Epithelial cell of proximal tubule (primary cell): Measurements from ENCODE around the gene USP22. TPM values are rescaled to one million over a fixed set of nuclear protein-coding genes. Genes with fewer than 3 reads are reported as not detected.

Experiments
- DNase-seq: peaks from one replicate; pipeline ENCODE4 v3.0.0-alpha.2; 2011; ENCODE audit warnings: low read depth
- H3K4me3 ChIP-seq: 2 replicates; pipeline ENCODE4 v1.5.1; 2011; ENCODE audit warnings: low read depth, mild to moderate bottlenecking, low read length
- total RNA-seq: library from RNA; depleted of rRNA; stranded (reverse); fragments of >200 nt; gene quantifications from 2 replicates; pipeline ENCODE4 v1.2.3, GENCODE V29; 2015
- TF ChIP-seq, protein P1 (sequence below): conservative IDR thresholded peaks from 2 replicates; pipeline ENCODE4 v1.5.1; 2012; ENCODE audit warnings: low read depth, mild to moderate bottlenecking, low read length

USP22 gene
- total RNA-seq, 1 donor from 2014 or later: 158 TPM

DNA sequence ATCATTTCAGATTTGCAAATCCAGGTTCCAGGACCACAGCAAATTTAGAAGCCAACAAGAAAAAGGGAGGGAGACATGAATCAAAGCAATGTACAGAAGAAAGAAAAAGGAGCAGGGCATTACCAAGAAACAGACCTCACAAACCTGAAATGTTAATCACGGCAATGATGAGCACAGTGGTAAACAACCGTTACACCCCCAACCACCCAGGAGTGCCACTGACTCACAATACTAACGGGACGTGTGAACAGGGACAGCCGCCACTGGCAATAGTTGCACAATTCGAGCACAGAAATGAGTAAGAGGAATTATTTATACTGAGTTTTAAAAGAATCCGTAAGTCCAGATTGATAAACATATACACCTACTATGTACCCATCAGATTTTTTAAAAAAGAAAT is 13.8 kb downstream of the USP22 start:
- TF ChIP-seq, protein P1, sequence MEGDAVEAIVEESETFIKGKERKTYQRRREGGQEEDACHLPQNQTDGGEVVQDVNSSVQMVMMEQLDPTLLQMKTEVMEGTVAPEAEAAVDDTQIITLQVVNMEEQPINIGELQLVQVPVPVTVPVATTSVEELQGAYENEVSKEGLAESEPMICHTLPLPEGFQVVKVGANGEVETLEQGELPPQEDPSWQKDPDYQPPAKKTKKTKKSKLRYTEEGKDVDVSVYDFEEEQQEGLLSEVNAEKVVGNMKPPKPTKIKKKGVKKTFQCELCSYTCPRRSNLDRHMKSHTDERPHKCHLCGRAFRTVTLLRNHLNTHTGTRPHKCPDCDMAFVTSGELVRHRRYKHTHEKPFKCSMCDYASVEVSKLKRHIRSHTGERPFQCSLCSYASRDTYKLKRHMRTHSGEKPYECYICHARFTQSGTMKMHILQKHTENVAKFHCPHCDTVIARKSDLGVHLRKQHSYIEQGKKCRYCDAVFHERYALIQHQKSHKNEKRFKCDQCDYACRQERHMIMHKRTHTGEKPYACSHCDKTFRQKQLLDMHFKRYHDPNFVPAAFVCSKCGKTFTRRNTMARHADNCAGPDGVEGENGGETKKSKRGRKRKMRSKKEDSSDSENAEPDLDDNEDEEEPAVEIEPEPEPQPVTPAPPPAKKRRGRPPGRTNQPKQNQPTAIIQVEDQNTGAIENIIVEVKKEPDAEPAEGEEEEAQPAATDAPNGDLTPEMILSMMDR: no peak
- DNase-seq: no peak
- no peak overlapping the region for H3K4me3 ChIP-seq

DNA sequence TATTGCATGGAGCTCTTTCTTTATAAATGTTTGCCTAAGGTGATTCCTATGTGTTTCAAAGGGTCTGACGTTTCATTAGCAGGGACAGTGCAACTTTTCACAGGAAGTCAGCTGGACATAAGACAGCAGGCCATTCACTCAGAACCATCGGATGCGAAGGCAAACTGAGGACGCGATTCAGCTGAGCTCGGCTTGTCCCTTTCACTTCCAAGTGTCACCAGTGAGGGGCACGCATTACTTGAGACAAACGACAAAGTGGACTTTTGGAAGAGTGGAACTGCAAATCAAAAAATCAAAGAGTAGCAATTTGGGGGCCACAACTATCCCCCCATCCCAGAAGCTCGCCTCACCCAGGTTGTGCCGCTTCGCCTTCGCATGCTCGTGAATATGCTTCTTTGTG is 14.6 kb downstream of the USP22 start:
- no peak for DNase-seq
- TF ChIP-seq, protein P1: no peak
- H3K4me3 ChIP-seq: no peak overlapping the region

DNA sequence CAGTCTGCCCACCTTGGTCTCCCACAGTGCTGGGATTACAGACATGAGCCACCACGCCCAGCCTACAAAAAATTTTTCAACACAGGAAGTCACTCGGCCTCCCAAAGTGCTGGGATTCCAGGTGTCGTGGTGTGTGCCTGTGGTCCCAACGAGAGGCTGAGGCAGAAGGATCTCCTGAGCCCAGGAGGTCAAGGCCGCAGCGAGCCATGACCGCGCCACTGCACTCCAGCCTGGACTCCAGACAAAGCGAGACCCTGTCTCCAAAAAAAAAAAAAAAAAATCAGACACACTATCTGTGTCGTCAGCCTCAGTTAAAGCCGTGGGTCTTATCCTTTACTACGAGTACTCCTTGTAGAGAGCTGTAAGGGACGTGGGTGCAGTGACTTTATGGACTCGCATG is 15.8 kb downstream of the USP22 start:
- DNase-seq: no peak
- TF ChIP-seq, protein P1: no peak
- H3K4me3 ChIP-seq: no peak overlapping the region

DNA sequence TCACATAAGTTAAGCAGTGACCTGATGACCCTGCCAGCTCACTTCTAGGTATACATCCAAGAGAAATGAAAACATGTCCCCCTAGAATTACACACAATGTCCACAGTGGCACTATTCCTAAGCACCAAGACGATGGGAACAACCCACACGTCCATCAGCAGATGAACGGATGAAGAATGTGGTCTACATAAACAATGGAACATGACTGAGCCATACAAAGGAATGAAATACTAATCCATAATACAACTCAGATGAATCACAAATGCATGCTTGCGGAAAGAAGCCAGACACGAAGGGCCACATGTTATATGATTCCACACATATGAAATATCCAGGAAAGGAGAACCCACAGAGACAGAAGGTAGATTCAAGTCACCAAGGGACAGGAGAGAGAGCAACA is 17.4 kb downstream of the USP22 start:
- H3K4me3 ChIP-seq: no peak overlapping the region
- TF ChIP-seq, protein P1: no peak
- no peak for DNase-seq

DNA sequence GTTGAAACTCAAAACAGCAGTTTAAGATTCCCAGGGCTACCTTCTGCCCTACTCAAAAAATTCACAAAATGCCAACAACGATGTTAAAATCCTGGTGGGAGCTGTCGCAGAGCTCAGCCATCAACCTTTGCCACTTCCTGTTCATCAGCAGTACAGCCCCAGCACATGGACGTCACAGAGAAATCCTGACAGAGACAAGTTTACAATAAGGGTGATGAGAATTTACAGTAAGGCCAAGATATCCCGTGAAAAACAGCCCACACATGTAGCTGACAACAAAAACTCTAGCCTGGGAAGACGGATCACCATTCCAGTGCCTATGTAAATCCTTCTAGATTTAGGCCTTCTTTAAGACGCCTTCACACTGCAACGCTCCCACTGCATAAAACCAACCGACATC is 18.8 kb downstream of the USP22 start:
- DNase-seq: no peak
- TF ChIP-seq, protein P1: no peak
- no peak overlapping the region for H3K4me3 ChIP-seq

DNA sequence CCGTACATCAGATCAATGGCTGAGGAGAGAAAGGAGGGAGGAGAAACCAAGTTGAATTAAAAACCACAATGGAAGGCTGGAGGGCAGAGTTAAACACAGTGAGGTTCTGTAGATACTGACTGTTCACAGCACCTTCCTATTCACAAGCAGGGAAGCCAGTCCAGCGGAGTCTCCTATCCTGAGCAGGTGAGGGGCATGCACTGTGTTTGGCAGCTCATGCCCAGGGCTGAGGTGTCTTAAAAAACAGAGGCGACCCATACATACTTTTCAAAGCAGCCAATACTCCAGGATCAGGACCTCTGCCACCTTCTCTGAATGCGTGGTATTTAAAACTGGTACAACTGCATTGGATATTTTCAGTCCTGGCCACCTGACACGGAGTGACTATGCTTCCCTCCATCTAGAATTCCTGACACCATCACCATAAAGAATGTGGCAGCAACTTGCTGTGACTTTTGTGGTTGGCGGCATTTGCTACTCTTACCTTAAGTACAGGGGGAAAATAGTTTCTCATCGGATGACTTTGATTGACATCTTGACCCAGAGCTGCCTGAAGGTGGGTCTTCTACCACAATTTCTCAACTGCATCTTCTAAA is 21.5 kb downstream of the USP22 start:
- no peak overlapping the region for H3K4me3 ChIP-seq
- DNase-seq: no peak
- TF ChIP-seq, protein P1: no peak

DNA sequence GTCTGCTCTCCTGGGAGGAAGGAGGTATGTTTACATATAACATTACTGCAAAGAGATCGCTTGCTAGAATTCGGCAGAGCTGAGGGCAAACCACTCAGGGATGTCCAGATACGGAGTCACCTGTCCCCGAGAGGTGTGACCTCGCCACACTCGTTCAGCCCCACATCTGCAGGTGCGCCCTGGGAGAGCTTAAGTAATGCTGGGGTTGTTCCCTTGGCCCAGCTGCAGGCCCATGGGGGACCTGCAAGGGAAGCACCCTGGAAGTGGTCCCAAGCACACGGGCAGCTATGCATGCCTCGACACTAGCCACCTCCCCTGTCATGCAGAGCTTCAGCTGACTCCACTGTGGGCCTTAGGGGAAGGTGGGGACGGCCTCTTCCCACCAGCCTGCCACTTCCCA is 22.2 kb downstream of the USP22 start:
- no peak for DNase-seq
- TF ChIP-seq, protein P1: no peak
- no peak overlapping the region for H3K4me3 ChIP-seq
